SJSA1 (cell line): ENCODE measurements around the gene DCAF15. TPM values are rescaled to one million over a fixed set of nuclear protein-coding genes. Genes with fewer than 3 reads are reported as not detected.
"Not testable (repeated sequence)": the region's sequence is repeated elsewhere in the genome, so short reads cannot be mapped to it uniquely, and the experiment has no call there.

Experiments
- DNase-seq, 2 experiments: peaks; one replicate each; pipeline ENCODE4 v3.0.0-alpha.2; 2015 to 2020; ENCODE audit warnings: low spot score in 2 of 2, low read depth in 1 of 2
- H3K27ac ChIP-seq: fragments of 250-450 bp; sonication (Bioruptor Pico); 2 replicates; pipeline ENCODE4 v1.5.1; 2020; ENCODE audit warnings: mild to moderate bottlenecking, moderate library complexity
- H3K27me3 ChIP-seq: fragments of 250-450 bp; sonication (Bioruptor Pico); replicated peaks from 2 replicates; pipeline ENCODE4 v1.5.1; 2020; ENCODE audit warnings: mild to moderate bottlenecking, moderate library complexity
- H3K36me3 ChIP-seq: fragments of 250-450 bp; sonication (Bioruptor Pico); 2 replicates; pipeline ENCODE4 v1.5.1; 2020; ENCODE audit warnings: mild to moderate bottlenecking
- H3K4me1 ChIP-seq: fragments of 250-450 bp; sonication (Bioruptor Pico); replicated peaks from 2 replicates; pipeline ENCODE4 v1.6.1; 2021; ENCODE audit warnings: mild to moderate bottlenecking
- H3K4me3 ChIP-seq: fragments of 250-450 bp; sonication (Bioruptor Pico); 2 replicates; pipeline ENCODE4 v1.5.1; 2020; ENCODE audit warnings: mild to moderate bottlenecking
- H3K9me3 ChIP-seq: fragments of 250-450 bp; sonication (Bioruptor Pico); replicated peaks from 2 replicates; pipeline ENCODE4 v1.5.1; 2020; ENCODE audit warnings: mild to moderate bottlenecking
- total RNA-seq: library from RNA; depleted of rRNA; stranded (reverse); fragments of >200 nt; shearing (Covaris generic); gene quantifications from 2 replicates; pipeline ENCODE4 v1.2.3, GENCODE V29; 2014

The DCAF15 gene
- total RNA-seq, 1 experiment from 2014 or later = 28.2 TPM

DNA sequence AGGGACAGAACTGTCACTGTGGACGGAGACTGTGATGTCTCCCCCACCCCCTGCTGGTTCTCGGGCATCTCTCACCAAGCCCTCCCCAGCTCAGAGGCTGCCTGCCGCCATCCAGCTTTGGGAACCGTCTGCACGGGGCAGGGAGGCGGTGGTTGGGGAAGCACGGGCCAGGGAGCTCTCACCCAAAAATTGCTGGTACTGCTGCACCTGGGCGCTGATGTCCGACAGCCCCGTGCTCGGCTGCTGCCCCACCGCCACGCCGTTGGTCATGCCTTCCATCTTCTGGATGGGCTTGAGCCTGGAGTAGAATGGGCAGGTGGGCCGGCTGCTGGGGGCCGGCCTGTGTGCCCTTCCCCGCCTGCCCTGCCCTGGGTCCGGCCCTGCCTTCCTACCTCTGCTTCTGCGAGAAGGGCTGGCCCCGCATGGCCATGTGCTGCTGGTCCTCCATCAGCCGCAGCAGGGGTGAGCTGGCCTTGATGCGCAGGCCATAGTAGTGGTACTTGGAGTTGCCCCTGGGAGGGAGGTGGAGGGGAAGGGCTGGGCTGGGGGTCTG, 16.1 kb downstream of the DCAF15 start:
- peaks cover 16% of the 10 kb centered on the region for H3K4me1 ChIP-seq
- no peak overlapping the region for H3K4me3 ChIP-seq
- DNase-seq = no peak

DNA sequence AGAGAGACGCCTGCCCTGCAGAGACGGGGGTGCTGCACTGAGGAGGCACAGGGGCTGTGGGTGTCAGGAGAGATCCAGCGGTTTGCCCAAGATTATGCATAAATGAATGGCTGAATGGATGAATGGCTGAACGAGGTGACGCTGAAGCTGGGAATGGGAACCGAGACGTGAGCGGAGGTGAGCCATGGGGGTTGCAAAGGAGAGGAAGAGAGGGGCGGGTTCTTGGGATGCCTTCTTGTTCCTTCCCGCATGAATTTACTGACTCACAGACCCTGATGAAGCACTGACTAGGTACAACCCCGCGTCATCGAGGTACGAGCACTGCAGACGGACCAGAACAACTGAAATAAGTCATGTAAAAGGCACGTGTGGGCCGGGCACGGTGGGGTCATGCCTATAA, 16.7 kb downstream of the DCAF15 start:
- Histone ChIP-seq H3K36me3 (peaks cover 34% of the 10 kb centered on the region), H3K9me3 (no peaks in the 10 kb centered on the region), H3K4me3 (no peak overlapping the region), H3K4me1 (peaks cover 16% of the 10 kb centered on the region), H3K27ac (no peak overlapping the region), H3K27me3 (no peaks in the 10 kb centered on the region)
- no peak for DNase-seq

More for the DNA sequence above, 16.1 kb downstream of the DCAF15 start:
- H3K27ac ChIP-seq = no peak overlapping the region
- H3K27me3 ChIP-seq = no peaks in the 10 kb centered on the region
- no peaks in the 10 kb centered on the region for H3K9me3 ChIP-seq
- peaks cover 34% of the 10 kb centered on the region for H3K36me3 ChIP-seq

GRCh38 chr19:13969897-13970296, 17.6 kb downstream of the DCAF15 start:
- H3K4me3 ChIP-seq = no peak overlapping the region
- no peak for DNase-seq
- H3K36me3 ChIP-seq = peaks cover 34% of the 10 kb centered on the region
- H3K4me1 ChIP-seq = peaks cover 9% of the 10 kb centered on the region
- H3K27ac ChIP-seq = no peak overlapping the region
- no peaks in the 10 kb centered on the region for H3K27me3 ChIP-seq
- no peaks in the 10 kb centered on the region for H3K9me3 ChIP-seq

GRCh38 chr19:13971868-13972267, 19.6 kb downstream of the DCAF15 start:
- not testable (repeated sequence) for H3K4me3 ChIP-seq, DNase-seq, H3K4me1 ChIP-seq, H3K9me3 ChIP-seq, H3K27ac ChIP-seq, H3K27me3 ChIP-seq
- peaks cover 20% of the 10 kb centered on the region for H3K36me3 ChIP-seq

DNA sequence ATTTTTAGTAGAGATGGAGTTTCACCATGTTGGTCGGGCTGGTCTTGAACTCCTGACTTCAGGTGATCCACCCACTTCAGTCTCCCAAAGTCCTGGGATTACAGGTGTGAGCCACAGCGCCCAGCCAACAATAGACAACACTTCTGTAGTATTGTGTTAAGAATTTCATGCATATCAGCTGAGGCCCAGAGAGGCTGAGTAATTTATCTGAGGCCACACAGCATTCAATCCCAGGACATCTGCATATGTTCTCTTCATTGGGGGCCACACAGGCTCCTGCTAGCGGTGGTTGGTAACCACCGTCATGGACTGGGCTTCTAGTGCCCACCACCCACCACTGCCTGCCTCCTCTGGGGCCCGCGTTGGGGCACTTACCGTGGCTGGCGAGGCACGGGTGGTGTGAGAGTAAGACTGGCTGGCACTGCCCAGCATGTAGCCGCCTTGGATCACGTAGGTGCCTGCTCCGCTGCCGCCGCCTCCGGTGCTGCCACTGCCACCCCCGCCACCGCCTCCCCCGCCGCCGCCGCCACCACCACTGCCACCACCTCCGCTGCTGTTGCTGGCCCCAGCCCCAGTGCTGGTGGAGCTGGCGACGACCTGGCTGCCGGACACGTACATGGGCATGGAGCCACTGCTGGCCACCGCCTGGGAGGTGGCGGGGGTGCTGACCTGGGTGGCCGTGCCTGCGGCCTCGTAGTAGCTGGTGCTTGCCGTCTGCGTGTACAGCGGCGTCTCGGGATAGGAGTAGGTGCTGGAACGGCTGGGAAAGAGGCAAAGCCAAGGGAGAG, 20.3 kb downstream of the DCAF15 start:
- Histone ChIP-seq H3K4me1 (no peaks in the 10 kb centered on the region), H3K27ac (no peak overlapping the region), H3K36me3 (peaks cover 18% of the 10 kb centered on the region), H3K4me3 (no peak overlapping the region), H3K9me3 (no peaks in the 10 kb centered on the region), H3K27me3 (no peaks in the 10 kb centered on the region)
- DNase-seq = no peak

GRCh38 chr19:13973479-13973878, 21.2 kb downstream of the DCAF15 start:
- not testable (repeated sequence) for H3K27me3 ChIP-seq, H3K9me3 ChIP-seq, H3K27ac ChIP-seq, H3K4me3 ChIP-seq, H3K4me1 ChIP-seq, DNase-seq
- H3K36me3 ChIP-seq = peaks cover 11% of the 10 kb centered on the region

DNA sequence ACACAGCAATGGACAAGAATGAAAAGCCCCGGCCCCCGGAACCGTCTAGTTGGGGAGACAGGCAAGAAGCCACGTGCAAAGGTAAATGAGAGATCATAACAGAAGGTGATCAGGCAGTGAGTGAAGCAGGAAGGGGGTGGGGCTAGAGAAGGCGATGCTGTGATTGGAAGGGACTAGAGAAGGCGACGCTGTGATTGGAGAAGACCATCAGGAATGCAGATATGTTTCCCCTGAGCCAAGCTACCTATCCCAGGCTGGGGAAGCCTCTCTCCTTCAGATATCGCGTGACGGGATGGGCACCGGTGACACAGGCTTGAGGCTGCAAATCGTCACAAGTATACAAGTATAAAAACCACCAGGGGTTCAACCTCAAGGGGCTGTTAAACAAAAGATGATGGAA, 21.8 kb downstream of the DCAF15 start:
- H3K27ac ChIP-seq = no peak overlapping the region
- no peaks in the 10 kb centered on the region for H3K27me3 ChIP-seq
- H3K4me3 ChIP-seq = no peak overlapping the region
- DNase-seq = no peak
- no peaks in the 10 kb centered on the region for H3K9me3 ChIP-seq
- no peaks in the 10 kb centered on the region for H3K4me1 ChIP-seq
- H3K36me3 ChIP-seq = peaks cover 7% of the 10 kb centered on the region

GRCh38 chr19:13975870-13976269, 23.6 kb downstream of the DCAF15 start:
- no peak for DNase-seq
- Histone ChIP-seq H3K4me1 (no peaks in the 10 kb centered on the region), H3K36me3 (no peaks in the 10 kb centered on the region), H3K27me3 (no peaks in the 10 kb centered on the region), H3K27ac (no peak overlapping the region), H3K4me3 (no peak overlapping the region), H3K9me3 (no peaks in the 10 kb centered on the region)

DNA sequence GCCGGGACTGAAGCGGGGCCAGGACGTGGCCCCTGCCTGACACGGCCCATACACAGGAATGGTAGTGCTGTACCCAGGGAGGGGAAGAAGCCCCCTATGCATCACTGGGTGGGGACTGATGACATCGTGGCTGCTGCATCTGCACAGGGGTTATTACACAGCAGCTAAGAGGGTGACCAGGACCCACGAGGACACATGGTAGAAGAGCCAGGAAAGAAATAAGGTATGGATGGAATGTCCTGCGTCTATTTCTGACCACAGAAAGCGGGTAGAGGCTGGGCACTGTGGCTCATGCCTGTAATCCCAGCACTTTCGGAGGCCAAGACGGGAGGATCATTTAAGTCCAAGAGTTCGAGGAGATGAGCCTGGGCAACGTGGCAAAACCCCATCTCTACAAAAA, 24.1 kb downstream of the DCAF15 start:
- no peaks in the 10 kb centered on the region for H3K4me1 ChIP-seq
- H3K4me3 ChIP-seq = no peak overlapping the region
- no peaks in the 10 kb centered on the region for H3K9me3 ChIP-seq
- no peaks in the 10 kb centered on the region for H3K27me3 ChIP-seq
- no peak for DNase-seq
- H3K27ac ChIP-seq = no peak overlapping the region
- no peaks in the 10 kb centered on the region for H3K36me3 ChIP-seq

GRCh38 chr19:13977803-13978202, 25.5 kb downstream of the DCAF15 start:
- peaks cover 2% of the 10 kb centered on the region; the same call in 1 of the 2 replicates for H3K36me3 ChIP-seq
- H3K9me3 ChIP-seq = no peaks in the 10 kb centered on the region
- H3K4me3 ChIP-seq = no peak overlapping the region
- no peaks in the 10 kb centered on the region for H3K4me1 ChIP-seq
- no peaks in the 10 kb centered on the region for H3K27me3 ChIP-seq
- no peak for DNase-seq
- H3K27ac ChIP-seq = no peak overlapping the region

- Histone ChIP-seq H3K27me3 (no peaks in the 10 kb centered on the region), H3K4me3 (no peak overlapping the region), H3K9me3 (no peaks in the 10 kb centered on the region), H3K27ac (no peak overlapping the region), H3K36me3 (peaks cover 4% of the 10 kb centered on the region; the same call in 1 of the 2 replicates), H3K4me1 (no peaks in the 10 kb centered on the region)
- DNase-seq = no peak
Measured at GRCh38 chr19:13978351-13979243, 26.3 kb downstream of the DCAF15 start.

DNA sequence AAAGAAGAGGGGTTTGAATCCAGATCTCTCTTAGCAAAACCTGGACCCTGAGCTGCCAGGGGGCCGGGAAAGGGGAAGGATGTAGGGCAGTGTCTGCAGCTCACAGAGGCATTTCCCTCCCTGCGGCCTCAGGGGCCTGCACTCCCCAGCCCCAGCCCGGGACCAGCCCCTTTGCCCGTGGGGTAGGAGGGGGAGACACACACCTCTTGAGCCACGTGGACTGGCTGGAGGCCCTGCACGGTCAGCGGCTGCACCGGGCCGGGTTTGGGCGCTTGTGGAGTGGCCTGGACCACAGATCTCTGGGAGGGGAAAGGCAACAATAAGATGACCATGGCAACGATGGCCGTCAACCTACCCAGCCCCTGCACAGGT, 26.9 kb downstream of the DCAF15 start:
- H3K27me3 ChIP-seq = no peaks in the 10 kb centered on the region
- H3K4me3 ChIP-seq = no peak overlapping the region
- H3K36me3 ChIP-seq = peaks cover 4% of the 10 kb centered on the region; the same call in 1 of the 2 replicates
- H3K9me3 ChIP-seq = no peaks in the 10 kb centered on the region
- no peaks in the 10 kb centered on the region for H3K4me1 ChIP-seq
- DNase-seq = no peak
- H3K27ac ChIP-seq = no peak overlapping the region

DNA sequence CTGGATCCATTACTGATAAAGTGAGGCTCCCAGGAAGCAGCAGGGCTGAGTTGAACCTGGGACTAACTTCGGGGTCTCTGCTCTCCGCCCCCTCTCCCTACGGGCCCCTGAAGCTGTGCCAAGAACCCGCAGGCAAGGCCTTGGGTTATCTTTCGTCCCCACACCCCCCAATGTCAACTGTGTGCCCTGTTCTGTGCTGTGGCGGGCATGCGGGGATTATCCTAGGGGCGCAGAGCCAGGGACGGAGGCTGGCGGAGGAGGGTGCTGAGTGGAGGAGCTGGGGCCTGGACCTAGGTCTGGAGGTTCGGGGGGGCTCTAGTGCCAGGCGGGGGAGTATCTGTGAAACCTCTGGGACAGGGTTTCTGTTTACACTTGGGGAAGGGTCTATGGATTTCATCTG, 27.4 kb downstream of the DCAF15 start:
- Histone ChIP-seq H3K4me1 (no peaks in the 10 kb centered on the region), H3K36me3 (peaks cover 4% of the 10 kb centered on the region; the same call in 1 of the 2 replicates), H3K27ac (no peak overlapping the region), H3K27me3 (no peaks in the 10 kb centered on the region), H3K4me3 (no peak overlapping the region), H3K9me3 (no peaks in the 10 kb centered on the region)
- DNase-seq = no peak

- Histone ChIP-seq H3K9me3 (no peaks in the 10 kb centered on the region), H3K27me3 (no peaks in the 10 kb centered on the region), H3K4me1 (no peaks in the 10 kb centered on the region), H3K27ac (no peak overlapping the region), H3K36me3 (peaks cover 4% of the 10 kb centered on the region; the same call in 1 of the 2 replicates), H3K4me3 (no peak overlapping the region)
- no peak for DNase-seq
Measured at GRCh38 chr19:13980340-13980739, 28.0 kb downstream of the DCAF15 start.
